GM19099 (cell line): ENCODE results near the gene CACTIN.

Experiments
- POLR2A ChIP-seq: IDR thresholded peaks from 3 replicates; pipeline ENCODE4 v1.6.1; 2011; ENCODE audit warnings: low read depth; ENCODE audit not compliant: insufficient read length; ENCODE audit errors: extremely low read depth

Gene CACTIN

DNA sequence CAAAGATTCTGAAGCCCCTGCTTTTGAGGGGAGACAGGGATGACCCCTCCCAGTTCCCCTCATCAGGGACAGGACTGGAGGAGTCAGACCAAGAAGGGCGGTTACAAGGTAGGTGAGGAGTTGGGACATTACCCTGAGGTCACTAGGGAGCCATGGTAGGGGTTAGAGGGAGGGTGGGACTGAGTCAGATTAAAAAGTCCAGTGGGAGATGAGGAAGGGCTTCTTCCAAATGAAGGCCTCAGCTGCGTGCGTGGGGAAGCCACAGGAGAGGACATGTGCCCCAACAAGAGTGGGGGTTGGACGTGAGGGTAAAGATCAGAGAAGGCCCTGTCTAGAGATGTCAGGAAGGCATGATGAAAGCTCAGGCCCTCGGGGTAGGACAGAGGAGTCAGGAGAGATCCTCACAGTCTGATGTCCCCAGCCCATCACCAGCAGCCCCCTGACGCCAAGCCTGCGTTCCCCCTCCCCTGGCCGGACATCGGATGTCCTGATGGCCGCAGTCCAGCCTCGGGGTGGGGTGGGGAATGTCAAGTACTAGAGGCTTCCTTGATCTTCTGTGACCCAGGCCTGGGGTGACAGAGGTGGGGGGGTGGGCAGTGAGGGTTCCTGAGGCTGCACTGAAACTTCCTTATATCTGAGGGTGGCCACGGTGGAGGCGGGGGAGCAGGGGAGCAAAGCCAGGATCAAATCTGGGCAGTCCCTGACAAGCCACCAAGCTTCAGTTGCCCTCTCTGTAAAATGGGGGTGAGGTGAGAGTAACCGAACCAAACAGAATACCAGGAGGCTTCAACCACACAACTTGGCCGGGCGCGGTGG, 62.7 kb downstream of the CACTIN start:
- TF ChIP-seq POLR2A, result no peak
